Activated effector memory CD4-positive, alpha-beta T cell treated with Interleukin-2 at 50 U/mL for 16 hours (primary cell): ENCODE results near the gene MACROD2.

Source experiments
- DNase-seq: peaks from one replicate; pipeline ENCODE4 v3.0.0-alpha.2; 2020

MACROD2 gene

DNA sequence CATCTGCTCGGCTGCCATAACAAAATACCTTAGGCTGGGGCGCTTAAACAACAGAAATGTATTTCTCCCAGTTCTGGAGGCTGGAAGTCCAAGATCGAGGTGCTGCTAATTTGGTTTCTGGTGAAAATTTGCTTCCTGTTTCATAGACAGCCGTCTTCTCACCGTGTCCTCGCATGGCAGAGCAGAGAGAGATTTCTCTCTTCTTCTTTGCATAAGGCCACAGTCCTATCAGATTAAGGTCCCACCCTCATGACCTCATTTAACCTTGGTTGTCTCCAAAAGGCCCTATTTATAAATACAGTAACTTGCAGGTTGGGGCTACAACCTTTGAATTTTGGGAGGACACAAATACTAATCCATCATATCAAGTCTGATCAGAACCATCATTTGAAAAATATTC, 2033.6 kb downstream of the MACROD2 start:
- DNase-seq, result no peak

GRCh38 chr20:16030253-16030652, 2034.9 kb downstream of the MACROD2 start:
- DNase-seq, result no peak

DNA sequence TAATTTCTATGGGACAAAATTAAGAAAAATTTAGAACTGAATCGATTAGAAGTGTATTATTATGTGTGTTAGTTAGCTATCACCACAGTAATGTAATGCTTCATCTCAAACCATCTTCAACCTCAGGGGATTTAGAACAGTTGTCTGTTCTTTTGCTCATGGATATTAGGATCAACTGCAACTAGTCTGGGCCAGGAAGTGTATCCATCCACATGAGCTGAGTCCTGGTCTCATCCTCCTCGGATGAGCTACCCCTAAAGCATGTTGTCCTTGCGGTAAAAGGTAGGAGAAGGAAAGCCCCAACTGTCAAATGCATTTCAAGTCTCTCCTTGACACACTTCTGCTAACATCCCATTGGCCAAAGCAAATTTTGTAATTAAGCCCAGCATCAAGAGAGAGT, 2040.3 kb downstream of the MACROD2 start:
- DNase-seq, result no peak

- no peak for DNase-seq
Observed at GRCh38 chr20:16036331-16036730, 2041.0 kb downstream of the MACROD2 start.

- no peak for DNase-seq
Observed at GRCh38 chr20:16040742-16041141, 2045.4 kb downstream of the MACROD2 start.

DNA sequence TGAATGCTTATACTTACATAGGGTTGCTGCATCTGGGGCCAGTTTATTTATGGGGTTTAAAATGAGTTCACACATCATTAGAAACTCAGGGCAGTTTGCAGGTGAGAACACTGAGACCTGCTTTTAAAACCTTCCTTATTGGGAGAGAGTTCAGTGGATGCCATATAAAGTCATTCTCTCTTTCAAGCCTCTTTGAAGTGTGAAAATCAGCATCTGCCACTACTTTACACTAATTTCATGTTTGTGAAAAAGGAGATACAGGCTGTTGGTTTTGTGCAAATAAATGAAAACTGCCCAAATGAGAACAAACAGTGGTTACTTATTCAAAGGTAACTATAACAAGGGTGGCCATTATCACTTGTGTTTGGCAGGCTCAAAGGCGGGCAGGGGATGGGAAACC, 2047.4 kb downstream of the MACROD2 start:
- DNase-seq, result no peak

DNA sequence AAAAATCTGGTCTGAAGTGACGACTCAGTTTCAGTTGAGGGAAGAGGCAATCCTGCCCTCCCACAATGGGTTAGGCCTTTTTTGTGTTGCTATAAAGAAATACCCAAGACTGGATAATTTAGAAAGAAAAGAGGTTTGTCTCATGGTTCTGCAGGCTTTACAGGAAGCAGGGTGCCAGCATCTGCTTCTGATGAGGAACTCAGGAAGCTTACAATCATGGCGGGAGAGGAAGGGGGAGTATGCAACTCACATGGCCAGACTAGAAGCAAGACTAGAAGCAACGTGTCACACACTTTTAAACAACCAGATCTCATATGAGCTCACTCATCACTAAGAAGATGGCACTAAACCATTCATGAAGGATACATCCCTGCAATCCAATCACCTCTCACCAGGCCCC, 2048.6 kb downstream of the MACROD2 start:
- no peak for DNase-seq

DNA sequence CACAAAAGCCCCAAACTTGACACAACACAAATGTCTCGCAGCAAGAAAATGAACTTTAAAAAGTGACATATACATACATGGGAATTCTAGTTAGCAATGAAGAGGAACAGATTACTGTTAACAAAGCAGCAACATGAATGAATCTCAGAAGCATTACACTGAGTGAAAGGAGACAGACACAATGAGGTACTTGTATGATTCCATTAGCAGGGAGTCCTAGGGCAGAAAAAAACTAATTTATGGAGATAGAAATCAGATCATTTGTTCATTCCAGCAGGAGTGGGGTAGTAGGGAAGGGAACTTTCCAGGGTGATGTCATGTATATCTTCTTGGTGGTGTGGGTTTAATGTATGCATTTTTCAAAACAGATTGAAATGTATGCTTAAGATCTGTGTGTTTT, 2053.6 kb downstream of the MACROD2 start:
- DNase-seq, result no peak

DNA sequence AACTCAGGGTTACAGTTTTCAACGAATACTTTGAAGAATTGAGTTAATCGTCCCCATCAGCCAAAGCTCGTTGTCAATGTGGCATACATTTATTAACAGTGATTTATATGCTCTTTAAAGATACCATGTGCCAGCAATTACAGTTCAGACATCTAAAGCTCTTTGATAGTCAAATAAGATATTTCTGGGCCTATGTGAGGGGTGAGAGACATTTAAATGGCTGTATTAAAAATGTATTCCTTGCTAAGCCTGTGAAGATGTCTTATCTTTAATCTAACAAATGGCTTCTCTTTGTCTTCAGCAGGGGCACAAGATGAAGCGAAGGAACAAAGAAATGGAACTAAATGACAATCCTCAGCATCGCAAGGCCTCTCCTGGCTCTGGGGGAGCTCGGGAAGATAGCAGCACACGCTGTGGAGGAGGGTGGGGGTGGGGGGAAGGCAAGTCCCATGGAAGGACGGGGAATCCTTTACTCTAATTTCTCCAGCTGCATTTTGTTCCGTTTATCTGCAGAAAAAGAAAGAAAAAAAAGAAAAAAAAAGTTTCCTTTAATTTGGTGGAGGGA, 2054.3 kb downstream of the MACROD2 start:
- no peak for DNase-seq

GRCh38 chr20:16050366-16050765, 2055.1 kb downstream of the MACROD2 start:
- DNase-seq, result no peak

GRCh38 chr20:16051968-16052367, 2056.7 kb downstream of the MACROD2 start:
- DNase-seq, result no peak

DNA sequence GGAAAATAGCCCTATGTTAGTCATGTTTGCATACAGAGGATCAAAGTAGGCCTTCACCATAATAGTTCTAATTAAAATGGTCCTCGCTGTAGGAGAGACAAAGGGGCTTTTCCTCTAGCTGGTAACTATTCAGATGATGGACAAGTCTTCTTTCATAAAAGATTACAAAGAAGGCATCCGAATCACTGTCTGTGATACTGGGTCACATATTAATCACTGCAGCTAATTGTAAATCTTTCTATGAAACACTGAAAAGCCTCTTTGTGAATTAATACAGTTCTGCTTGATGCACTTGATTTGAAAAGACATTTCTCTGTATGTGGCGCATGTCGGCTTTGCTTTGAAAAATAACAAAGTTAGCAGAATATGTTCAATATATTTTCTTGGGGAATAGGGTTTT, 2057.1 kb downstream of the MACROD2 start:
- DNase-seq, result no peak

DNA sequence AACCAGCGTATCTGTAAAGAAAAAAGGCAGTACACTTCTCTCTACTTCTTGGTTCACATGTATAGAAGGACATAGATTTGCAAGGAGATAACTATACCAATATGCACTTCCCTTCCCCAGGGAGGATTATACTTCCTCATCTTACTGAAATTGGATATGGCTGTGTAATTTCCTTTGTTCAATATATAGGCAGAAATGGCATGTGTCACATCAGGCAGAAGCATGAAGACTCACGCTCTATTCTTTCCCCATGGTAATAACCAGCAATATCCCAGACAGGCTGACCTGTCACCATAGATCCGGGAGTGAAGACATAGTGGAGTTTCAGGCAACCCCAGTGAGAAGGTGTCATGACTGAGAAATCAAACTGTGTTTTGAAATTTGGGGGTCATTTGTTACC, 2059.7 kb downstream of the MACROD2 start:
- no peak for DNase-seq

DNA sequence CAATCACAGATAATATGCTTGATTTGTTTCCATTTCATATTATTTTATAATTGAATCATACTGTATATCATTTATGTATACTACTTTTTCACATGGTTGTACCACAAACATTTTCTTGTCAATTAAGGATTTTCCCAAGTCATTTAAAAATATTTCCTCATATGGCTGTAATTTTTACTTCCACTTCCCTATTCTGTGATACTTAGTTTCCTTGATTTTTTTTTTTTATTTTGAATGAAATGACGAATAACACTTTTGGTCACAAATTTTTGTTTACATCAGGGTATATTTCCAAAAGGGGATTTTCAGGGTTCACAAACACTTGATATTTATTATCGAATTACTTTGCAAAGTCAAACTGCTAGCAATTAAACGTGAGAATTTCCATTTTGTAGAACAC, 2062.3 kb downstream of the MACROD2 start:
- no peak for DNase-seq

- no peak for DNase-seq
Observed at GRCh38 chr20:16058268-16058667, 2063.0 kb downstream of the MACROD2 start.

DNA sequence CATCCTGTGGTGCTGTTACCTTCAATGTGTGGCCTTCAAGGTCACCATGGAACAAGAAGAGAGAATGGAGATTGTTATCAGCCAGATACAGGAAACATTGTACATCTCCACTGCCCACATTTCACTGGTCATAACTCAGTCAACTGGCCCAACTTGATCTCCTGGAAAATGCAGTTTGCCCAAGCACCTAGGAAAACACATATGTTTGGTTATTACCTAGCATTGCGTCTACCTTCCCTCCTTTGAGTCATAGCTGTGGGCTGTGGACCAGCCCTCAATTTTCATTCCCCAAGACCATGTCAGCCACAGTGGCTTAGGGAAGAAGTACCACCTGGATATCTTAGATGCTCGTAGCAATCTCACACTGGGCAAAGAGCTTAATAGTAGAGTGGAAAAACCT, 2064.5 kb downstream of the MACROD2 start:
- no peak for DNase-seq

DNA sequence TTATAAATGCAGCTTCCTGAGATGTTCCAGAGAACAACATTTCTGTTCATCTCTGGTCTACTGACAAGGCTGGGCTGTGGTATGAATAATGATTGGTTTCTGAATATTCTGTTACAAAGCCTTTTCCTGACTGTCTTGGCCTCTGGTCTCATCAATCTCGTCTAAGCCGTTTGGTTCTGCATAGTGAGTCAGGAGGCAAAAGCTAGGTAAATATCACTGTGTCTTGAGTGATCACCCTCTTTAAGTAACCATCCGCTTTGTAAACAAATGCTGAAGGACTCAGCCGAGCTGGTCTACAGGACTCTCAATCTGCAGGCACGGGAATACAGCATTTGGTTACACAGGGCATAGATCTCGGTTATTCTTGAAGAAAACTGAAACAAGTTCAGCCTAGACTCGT, 2066.0 kb downstream of the MACROD2 start:
- DNase-seq, result no peak

DNA sequence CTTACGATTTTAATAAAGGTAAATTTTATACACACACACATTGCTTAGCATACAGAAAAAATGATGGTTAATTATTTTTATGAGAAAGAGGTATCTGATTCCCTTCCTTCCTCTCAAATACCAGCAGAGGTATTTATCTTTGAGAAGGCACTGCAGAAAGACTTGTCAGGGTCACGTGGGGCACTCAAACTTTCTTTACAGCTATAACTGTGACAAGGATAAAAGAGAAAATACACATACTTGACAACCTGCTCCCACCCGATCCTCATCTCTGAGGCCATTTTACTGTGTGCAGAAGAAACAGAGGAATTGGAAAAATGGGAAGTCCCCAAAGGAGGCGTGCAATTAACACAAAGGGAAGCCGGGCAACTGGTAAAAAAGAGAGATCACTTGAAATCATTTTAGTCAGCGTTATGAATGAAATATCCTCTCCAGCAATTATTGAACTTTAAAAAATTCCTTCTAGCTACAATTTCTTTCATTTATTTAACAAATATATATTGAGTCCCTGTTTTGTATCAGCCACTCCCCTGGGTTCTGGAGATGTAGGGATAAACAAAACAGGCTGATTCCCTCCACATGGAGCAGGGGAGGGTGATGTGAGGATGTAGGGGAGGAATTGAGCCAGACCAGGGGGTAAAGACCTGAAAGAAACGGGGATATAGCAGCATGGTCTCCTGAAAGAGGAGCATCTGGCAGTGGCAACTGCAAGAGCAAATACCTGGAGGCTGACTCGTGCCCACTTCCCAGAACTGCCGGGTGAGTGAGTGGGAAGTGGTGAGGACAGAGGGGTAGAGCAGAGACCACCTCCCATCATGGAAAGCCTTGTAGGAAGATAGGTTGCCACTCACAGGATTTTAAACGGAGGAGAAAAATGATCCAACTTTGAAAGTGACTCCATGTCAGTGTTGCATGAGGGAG, 2067.6 kb downstream of the MACROD2 start:
- DNase-seq, result no peak

- no peak for DNase-seq
Observed at GRCh38 chr20:16063881-16064280, 2068.6 kb downstream of the MACROD2 start.

DNA sequence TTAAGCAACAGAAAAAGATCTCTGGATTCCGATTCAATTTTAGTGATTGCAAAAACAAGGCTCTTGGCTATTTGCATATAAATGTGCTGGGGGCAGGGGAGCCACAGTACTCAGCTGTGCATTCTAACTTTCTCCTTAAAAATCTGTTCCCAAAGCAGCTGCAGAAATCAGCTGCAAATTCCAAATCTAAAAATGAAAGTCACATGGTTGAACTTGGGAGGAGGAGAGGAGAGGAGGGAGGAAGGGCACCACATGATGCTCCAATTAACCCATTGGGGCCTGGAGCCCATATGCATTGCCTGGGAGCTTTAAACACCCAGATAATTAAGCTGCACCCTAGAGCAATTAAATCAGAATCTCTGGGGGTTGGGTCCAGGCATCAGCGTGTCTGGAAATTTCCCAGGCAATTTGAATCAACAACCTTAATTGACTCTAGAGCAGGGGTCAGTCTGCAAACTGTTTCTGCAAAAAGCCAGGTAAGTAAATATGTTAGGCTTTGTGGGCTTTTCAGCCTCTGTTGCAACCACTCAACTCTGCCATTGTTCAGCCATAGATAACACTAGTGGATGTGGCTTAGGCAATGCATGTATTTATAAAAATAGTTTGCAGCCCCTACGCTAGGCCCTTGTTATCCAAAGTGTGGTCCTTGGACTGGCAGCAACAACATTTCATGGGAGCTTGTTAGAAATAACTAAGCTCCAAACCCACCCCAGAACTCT, 2069.8 kb downstream of the MACROD2 start:
- DNase-seq, result no peak

DNA sequence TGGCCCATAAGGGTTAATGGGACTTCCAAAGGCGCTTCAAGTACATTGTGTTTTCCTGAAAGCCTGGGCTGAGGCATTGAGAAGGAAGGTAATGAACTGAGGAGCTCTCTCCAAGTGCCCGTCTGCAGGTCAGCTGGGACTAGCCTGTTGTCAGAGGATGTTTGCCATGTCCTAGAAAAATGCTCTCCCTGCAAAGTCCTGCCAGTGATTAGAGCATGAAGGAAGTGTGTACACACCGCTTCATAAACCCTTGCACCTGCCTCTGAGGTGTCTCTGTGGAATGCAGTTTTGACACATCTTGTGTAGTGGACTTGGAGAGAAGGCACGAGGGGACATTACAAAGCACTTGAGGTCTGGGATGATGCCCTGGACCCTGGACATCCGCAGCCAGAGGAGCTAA, 2071.3 kb downstream of the MACROD2 start:
- DNase-seq, result no peak

DNA sequence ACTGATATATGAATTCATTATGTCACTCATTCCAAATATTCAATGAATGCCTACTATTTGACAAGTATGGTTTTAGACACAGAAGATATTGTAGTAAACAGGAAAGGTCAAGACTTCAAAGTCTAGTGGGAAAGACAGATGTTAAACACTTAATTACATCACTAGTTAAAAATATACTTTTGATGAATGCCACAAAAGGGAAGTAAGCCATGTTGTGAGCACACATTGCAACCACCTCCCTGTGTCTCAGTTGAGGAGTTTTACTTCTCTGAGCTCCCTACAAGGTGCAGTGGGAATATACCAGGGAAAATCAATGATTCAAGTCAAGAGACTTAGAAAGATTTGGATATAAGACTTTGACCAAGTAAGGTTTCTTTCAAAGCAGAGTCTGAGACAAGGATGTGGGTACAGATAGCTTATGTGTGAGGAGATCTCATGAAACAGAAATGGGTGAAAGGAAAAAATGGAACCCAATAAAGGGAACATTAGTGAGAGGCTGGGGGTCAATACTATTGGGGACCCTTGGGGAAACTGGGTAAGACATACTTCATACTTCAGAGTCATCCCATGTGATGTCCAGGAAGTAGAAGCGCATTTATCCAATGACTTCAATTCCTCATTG, 2074.2 kb downstream of the MACROD2 start:
- no peak for DNase-seq

GRCh38 chr20:16072220-16072619, 2076.9 kb downstream of the MACROD2 start:
- DNase-seq, result no peak
